Measurements from ENCODE around the gene TBC1D26. TPM values are rescaled to one million over a fixed set of nuclear protein-coding genes. Genes with fewer than 3 reads are reported as not detected.

Gene TBC1D26
- total RNA-seq, 2 experiments from 2014 or later, result 0.23 TPM; not detected in 1

Other genes with a start within 250 kb of the TBC1D26 start
- gene TVP23C, start 168.8 kb upstream of the TBC1D26 start, total RNA-seq, result 10 to 100 TPM; 18.6 to 18.9 TPM
- under 1 TPM; 0.13 to 0.82 TPM for gene FBXW10B, start 112.6 kb upstream of the TBC1D26 start, total RNA-seq
- 10 to 100 TPM in 1 of 2 experiments, 1 to 10 TPM in 1; 10.0 to 11.9 TPM for gene TRIM16, start 48.0 kb upstream of the TBC1D26 start, total RNA-seq
- gene ZNF286A, start 32.5 kb upstream of the TBC1D26 start, total RNA-seq, result 10 to 100 TPM; 25.7 to 27.2 TPM
- gene ADORA2B, start 212.8 kb downstream of the TBC1D26 start, total RNA-seq, result 1 to 10 TPM; 1.7 to 2.9 TPM